ENCODE results near the gene CENPE. TPM values are rescaled to one million over a fixed set of nuclear protein-coding genes. Genes with fewer than 3 reads are reported as not detected.

Gene CENPE
- total and polyA plus RNA-seq, 2 donors (not counting 1 experiment from before 2014, with no cell fraction given) = 0.15 to 2.8 TPM

GRCh38 chr4:103104886-103105285 lies 93.3 kb downstream of the CENPE start:
- ChIA-PET CTCF (no interaction called here), POLR2A (no interaction called here)
- Histone ChIP-seq H3K36me3 (replicated peaks in 1 of 2; ENCODE audit: control extremely low read depth in 1 of 2, control insufficient read depth in 1 of 2, extremely low read depth in 1 of 2, insufficient read depth in 2 of 2, low read length in 1 of 2) (no peaks in the 10 kb centered on the region), H3K27me3 (replicated peaks in 1 of 4; ENCODE audit: control extremely low read depth in 1 of 4, control insufficient read depth in 3 of 4, insufficient read depth in 4 of 4, low read length in 3 of 4) (no peaks in the 10 kb centered on the region), H3K4me2 (replicated peaks; ENCODE audit: low read depth, low read length, poor library complexity, severe bottlenecking) (no peak overlapping the region), H3K4me1 (ENCODE audit: control insufficient read depth in 2 of 2, insufficient read depth in 2 of 2, low read length in 2 of 2) (no peaks in the 10 kb centered on the region), H4K20me1 (ENCODE audit: control insufficient read depth, insufficient read depth, low read length, poor library complexity, severe bottlenecking) (no peaks in the 10 kb centered on the region), H3K4me3 (ENCODE audit: control extremely low read depth in 1 of 5, extremely low read depth in 1 of 5, insufficient read depth in 1 of 5, low read depth in 2 of 5, low read length in 4 of 5) (no peak overlapping the region), H3K9me3 (ENCODE audit: control extremely low read depth in 1 of 3, control insufficient read depth in 2 of 3, insufficient read depth in 1 of 3, low read length in 2 of 3) (no peaks in the 10 kb centered on the region), H3K9ac (ENCODE audit: low read length) (no peak overlapping the region), H3K79me2 (ENCODE audit: control insufficient read depth, insufficient read depth, low read length) (no peaks in the 10 kb centered on the region), H2AFZ (ENCODE audit: insufficient read depth, low read depth, low read length, poor library complexity, severe bottlenecking) (no peak overlapping the region), H3K27ac (ENCODE audit: low read length in 2 of 2) (no peak overlapping the region)
- ATAC-seq (ENCODE audit: low read depth) (no peak), DNase-seq (no peak)
- Mint-ChIP-seq H3K27me3 (no peaks in the 10 kb centered on the region), H3K4me3 (no peak overlapping the region), H3K4me1 (no peaks in the 10 kb centered on the region), H3K9me3 (ENCODE audit: insufficient read depth) (no peaks in the 10 kb centered on the region), H3K27ac (no peak overlapping the region)
- no CpG with 5 or more reads among the region's 3 CpGs for WGBS (ENCODE audit: insufficient coverage)
- intact Hi-C loops (cut with micrococcal nuclease) = no loop called here
- TF ChIP-seq CTCF (IDR thresholded peaks at IDR 0.05) (no peak), EZH2 (IDR thresholded peaks at IDR 0.05; ENCODE audit: borderline replicate concordance, insufficient read depth, low read depth, low read length, poor library complexity, severe bottlenecking) (no peak)

- peaks cover 8 to 11% of the 10 kb centered on the region in 2 donors for H3K4me1 ChIP-seq (ENCODE audit: control insufficient read depth in 2 of 2, insufficient read depth in 2 of 2, low read length in 2 of 2)
- H3K9me3 ChIP-seq (ENCODE audit: control extremely low read depth in 1 of 3, control insufficient read depth in 2 of 3, insufficient read depth in 1 of 3, low read length in 2 of 3) = no peaks in the 10 kb centered on the region
- H3K9ac ChIP-seq (ENCODE audit: low read length) = no peak overlapping the region
- DNase-seq (no peak), ATAC-seq (ENCODE audit: low read depth) (no peak)
- H3K79me2 ChIP-seq (ENCODE audit: control insufficient read depth, insufficient read depth, low read length) = peaks cover 19% of the 10 kb centered on the region
- intact Hi-C loops (cut with micrococcal nuclease) = no loop called here
- H3K4me2 ChIP-seq (replicated peaks; ENCODE audit: low read depth, low read length, poor library complexity, severe bottlenecking) = no peak overlapping the region
- TF ChIP-seq CTCF (IDR thresholded peaks at IDR 0.05) (no peak), EZH2 (IDR thresholded peaks at IDR 0.05; ENCODE audit: borderline replicate concordance, insufficient read depth, low read depth, low read length, poor library complexity, severe bottlenecking) (no peak)
- H3K27me3 Mint-ChIP-seq = no peaks in the 10 kb centered on the region
- WGBS (ENCODE audit: insufficient coverage) = 87% methylated on average over 3 of the region's 5 CpGs
- H3K27ac Mint-ChIP-seq = no peak overlapping the region
- POLR2A ChIA-PET = no interaction called here
- H3K27ac ChIP-seq (ENCODE audit: low read length in 2 of 2) = no peak overlapping the region
- no peaks in the 10 kb centered on the region for H4K20me1 ChIP-seq (ENCODE audit: control insufficient read depth, insufficient read depth, low read length, poor library complexity, severe bottlenecking)
- peaks cover 13% of the 10 kb centered on the region for H3K4me1 Mint-ChIP-seq
- no peak overlapping the region for H2AFZ ChIP-seq (ENCODE audit: insufficient read depth, low read depth, low read length, poor library complexity, severe bottlenecking)
- H3K9me3 Mint-ChIP-seq (ENCODE audit: insufficient read depth) = no peaks in the 10 kb centered on the region
- CTCF ChIA-PET = interaction anchor here (0.8 to 4.3 kb wide), 11 partner anchors 10 to 670 kb away, joined by 3 to 38 read pairs (median 4); no protein-coding TSS in a partner anchor
- H3K4me3 Mint-ChIP-seq = no peak overlapping the region
- no peaks in the 10 kb centered on the region for H3K36me3 ChIP-seq (replicated peaks in 1 of 2; ENCODE audit: control extremely low read depth in 1 of 2, control insufficient read depth in 1 of 2, extremely low read depth in 1 of 2, insufficient read depth in 2 of 2, low read length in 1 of 2)
- H3K27me3 ChIP-seq (replicated peaks in 1 of 4; ENCODE audit: control extremely low read depth in 1 of 4, control insufficient read depth in 3 of 4, insufficient read depth in 4 of 4, low read length in 3 of 4) = no peaks in the 10 kb centered on the region
- H3K4me3 ChIP-seq (ENCODE audit: control extremely low read depth in 1 of 5, extremely low read depth in 1 of 5, insufficient read depth in 1 of 5, low read depth in 2 of 5, low read length in 4 of 5) = no peak overlapping the region
Observed at GRCh38 chr4:103100691-103101090, 97.5 kb downstream of the CENPE start.

All from B cell (primary cell).